ENCODE results near the gene ERBB2. TPM values are rescaled to one million over a fixed set of nuclear protein-coding genes. Genes with fewer than 3 reads are reported as not detected.
A peak's percentile ranks its signal among the peaks of the same experiment; 100 is the strongest.

Gene ERBB2
- total and polyA plus RNA-seq, 9 of the 15 experiments (the other 6 are each of a cell fraction or from before 2014, with no cell fraction given): 0.74 to 5.6 (median 3.3) TPM

DNA sequence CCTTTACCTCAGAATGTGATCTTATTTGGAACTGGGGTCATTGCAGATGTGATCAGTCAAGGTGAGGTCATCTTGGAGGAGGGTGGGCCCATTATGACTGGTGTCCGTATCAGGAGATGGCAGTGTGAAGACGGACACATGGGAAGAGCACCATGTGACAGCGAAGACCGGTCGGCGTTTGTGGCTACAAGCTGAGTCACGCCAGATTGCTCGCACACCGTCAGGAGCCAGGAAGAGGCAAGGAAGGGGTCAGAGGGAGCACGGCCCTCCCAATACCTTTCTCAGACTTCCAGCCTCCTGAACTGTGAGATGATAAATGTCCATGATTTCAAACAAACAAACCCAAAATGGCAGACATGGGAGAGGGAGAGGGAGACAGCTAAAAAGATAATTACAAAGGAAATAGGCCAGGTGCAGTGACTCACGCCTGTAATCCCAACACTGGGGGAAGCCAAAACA is 49.7 kb upstream of the ERBB2 start (continued):
- TF ChIP-seq ZBED1 (IDR thresholded peaks at IDR 0.05) (no peak), RBM34 (IDR thresholded peaks at IDR 0.05; ENCODE audit: borderline replicate concordance, insufficient read depth, low read length) (no peak), CHD4 (IDR thresholded peaks at IDR 0.05; ENCODE audit: insufficient read depth, insufficient replicate concordance, low read depth, low read length, poor library complexity, severe bottlenecking) (no peak), HES1 (IDR thresholded peaks at IDR 0.05; ENCODE audit: low read depth) (no peak), DMBX1 (CRISPR knock-in tag; IDR thresholded peaks at IDR 0.05; ENCODE audit: borderline replicate concordance) (peak; percentile 79), GABPB2 (CRISPR knock-in tag; conservative IDR thresholded peaks at IDR 0.05) (no peak), KLF1 (tag; IDR thresholded peaks at IDR 0.05) (peak; percentile 64; the same call in 1 of the 2 replicates), E2F3 (CRISPR knock-in tag; IDR thresholded peaks at IDR 0.05) (no peak), NRF1 (conservative IDR thresholded peaks at IDR 0.05 in 1 of 2, IDR thresholded peaks at IDR 0.05 in 1 of 2) (peak; percentile 46 to 64), ZNF76 (CRISPR knock-in tag; IDR thresholded peaks at IDR 0.05; ENCODE audit: borderline replicate concordance) (0 out of 2 replicates have a peak, but pooled peaks have one; percentile 31), MTA1 (IDR thresholded peaks at IDR 0.05; ENCODE audit: borderline replicate concordance) (peak; percentile 83), ZSCAN32 (CRISPR knock-in tag; IDR thresholded peaks at IDR 0.05) (0 out of 2 replicates have a peak, but pooled peaks have one; percentile 13), ZNF75A (CRISPR knock-in tag; IDR thresholded peaks at IDR 0.05) (no peak), TEAD4 (IDR thresholded peaks at IDR 0.05; ENCODE audit: low read length) (peak; percentile 67; the same call in 1 of the 2 replicates), TEAD4 (CRISPR knock-in tag; IDR thresholded peaks at IDR 0.05; ENCODE audit: borderline replicate concordance) (no peak), ZNF589 (CRISPR knock-in tag; IDR thresholded peaks at IDR 0.05; ENCODE audit: low read depth) (peak; percentile 63; the same call in 1 of the 2 replicates), SP2 (IDR thresholded peaks at IDR 0.05; ENCODE audit: extremely low read depth, low read depth, low read length, poor library complexity, severe bottlenecking) (no peak), ELF1 (tag; IDR thresholded peaks at IDR 0.05) (peak; percentile 67), U2AF1 (optimal IDR thresholded peaks at IDR 0.05; ENCODE audit: low read depth, low read length) (no peak), ZFPM2 (CRISPR knock-in tag; IDR thresholded peaks at IDR 0.05) (no peak), TAF15 (IDR thresholded peaks at IDR 0.05; ENCODE audit: low read depth, low read length) (no peak), MEIS2 (IDR thresholded peaks at IDR 0.05; ENCODE audit: partially characterized antibody) (peak; percentile 83), HDAC1 (IDR thresholded peaks at IDR 0.05) (peak in 1 of 2 experiments; percentile 92; a peak in 2 of 4 replicates)
- TF ChIP-seq, protein P1, sequence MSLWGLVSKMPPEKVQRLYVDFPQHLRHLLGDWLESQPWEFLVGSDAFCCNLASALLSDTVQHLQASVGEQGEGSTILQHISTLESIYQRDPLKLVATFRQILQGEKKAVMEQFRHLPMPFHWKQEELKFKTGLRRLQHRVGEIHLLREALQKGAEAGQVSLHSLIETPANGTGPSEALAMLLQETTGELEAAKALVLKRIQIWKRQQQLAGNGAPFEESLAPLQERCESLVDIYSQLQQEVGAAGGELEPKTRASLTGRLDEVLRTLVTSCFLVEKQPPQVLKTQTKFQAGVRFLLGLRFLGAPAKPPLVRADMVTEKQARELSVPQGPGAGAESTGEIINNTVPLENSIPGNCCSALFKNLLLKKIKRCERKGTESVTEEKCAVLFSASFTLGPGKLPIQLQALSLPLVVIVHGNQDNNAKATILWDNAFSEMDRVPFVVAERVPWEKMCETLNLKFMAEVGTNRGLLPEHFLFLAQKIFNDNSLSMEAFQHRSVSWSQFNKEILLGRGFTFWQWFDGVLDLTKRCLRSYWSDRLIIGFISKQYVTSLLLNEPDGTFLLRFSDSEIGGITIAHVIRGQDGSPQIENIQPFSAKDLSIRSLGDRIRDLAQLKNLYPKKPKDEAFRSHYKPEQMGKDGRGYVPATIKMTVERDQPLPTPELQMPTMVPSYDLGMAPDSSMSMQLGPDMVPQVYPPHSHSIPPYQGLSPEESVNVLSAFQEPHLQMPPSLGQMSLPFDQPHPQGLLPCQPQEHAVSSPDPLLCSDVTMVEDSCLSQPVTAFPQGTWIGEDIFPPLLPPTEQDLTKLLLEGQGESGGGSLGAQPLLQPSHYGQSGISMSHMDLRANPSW (CRISPR knock-in tag; IDR thresholded peaks at IDR 0.05): no peak
- TF ChIP-seq, protein P2, sequence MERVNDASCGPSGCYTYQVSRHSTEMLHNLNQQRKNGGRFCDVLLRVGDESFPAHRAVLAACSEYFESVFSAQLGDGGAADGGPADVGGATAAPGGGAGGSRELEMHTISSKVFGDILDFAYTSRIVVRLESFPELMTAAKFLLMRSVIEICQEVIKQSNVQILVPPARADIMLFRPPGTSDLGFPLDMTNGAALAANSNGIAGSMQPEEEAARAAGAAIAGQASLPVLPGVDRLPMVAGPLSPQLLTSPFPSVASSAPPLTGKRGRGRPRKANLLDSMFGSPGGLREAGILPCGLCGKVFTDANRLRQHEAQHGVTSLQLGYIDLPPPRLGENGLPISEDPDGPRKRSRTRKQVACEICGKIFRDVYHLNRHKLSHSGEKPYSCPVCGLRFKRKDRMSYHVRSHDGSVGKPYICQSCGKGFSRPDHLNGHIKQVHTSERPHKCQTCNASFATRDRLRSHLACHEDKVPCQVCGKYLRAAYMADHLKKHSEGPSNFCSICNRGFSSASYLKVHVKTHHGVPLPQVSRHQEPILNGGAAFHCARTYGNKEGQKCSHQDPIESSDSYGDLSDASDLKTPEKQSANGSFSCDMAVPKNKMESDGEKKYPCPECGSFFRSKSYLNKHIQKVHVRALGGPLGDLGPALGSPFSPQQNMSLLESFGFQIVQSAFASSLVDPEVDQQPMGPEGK (CRISPR knock-in tag; IDR thresholded peaks at IDR 0.05; ENCODE audit: borderline replicate concordance): no peak
